Measurements from ENCODE around the gene FAM120A.

Gene FAM120A

GRCh38 chr9:93486268-93486667, 34.8 kb downstream of the FAM120A start:
- no peak for DNase-seq (ENCODE audit: low read depth, low spot score)
- no peak overlapping the region for H3K4me3 ChIP-seq (ENCODE audit: low read depth, low read length)
- in situ Hi-C loops (cut with HindIII; ENCODE audit: low sequenced_read_pairs), result no loop called here
- no peak for TF ChIP-seq CTCF (IDR thresholded peaks at IDR 0.05; ENCODE audit: low read depth, low read length)

- DNase-seq (ENCODE audit: low read depth, low spot score), result no peak
- in situ Hi-C loops (cut with HindIII; ENCODE audit: low sequenced_read_pairs), result no loop called here
- no peak for TF ChIP-seq CTCF (IDR thresholded peaks at IDR 0.05; ENCODE audit: low read depth, low read length)
- no peak overlapping the region for H3K4me3 ChIP-seq (ENCODE audit: low read depth, low read length)
These were observed 36.8 kb downstream of the FAM120A start for GRCh38 chr9:93488244-93488643.

GRCh38 chr9:93491593-93492232, 40.2 kb downstream of the FAM120A start:
- no peak overlapping the region for H3K4me3 ChIP-seq (ENCODE audit: low read depth, low read length)
- TF ChIP-seq CTCF (IDR thresholded peaks at IDR 0.05; ENCODE audit: low read depth, low read length), result no peak
- in situ Hi-C loops (cut with HindIII; ENCODE audit: low sequenced_read_pairs), result no loop called here
- DNase-seq (ENCODE audit: low read depth, low spot score), result no peak

- H3K4me3 ChIP-seq (ENCODE audit: low read depth, low read length), result no peak overlapping the region
- no peak for DNase-seq (ENCODE audit: low read depth, low spot score)
- no peak for TF ChIP-seq CTCF (IDR thresholded peaks at IDR 0.05; ENCODE audit: low read depth, low read length)
- in situ Hi-C loops (cut with HindIII; ENCODE audit: low sequenced_read_pairs), result no loop called here
These were observed 40.8 kb downstream of the FAM120A start for GRCh38 chr9:93492327-93492726.

GRCh38 chr9:93493949-93494348, 42.5 kb downstream of the FAM120A start:
- in situ Hi-C loops (cut with HindIII; ENCODE audit: low sequenced_read_pairs), result no loop called here
- H3K4me3 ChIP-seq (ENCODE audit: low read depth, low read length), result no peak overlapping the region
- DNase-seq (ENCODE audit: low read depth, low spot score), result no peak
- TF ChIP-seq CTCF (IDR thresholded peaks at IDR 0.05; ENCODE audit: low read depth, low read length), result no peak

GRCh38 chr9:93496285-93496684, 44.8 kb downstream of the FAM120A start:
- in situ Hi-C loops (cut with HindIII; ENCODE audit: low sequenced_read_pairs), result no loop called here
- no peak for DNase-seq (ENCODE audit: low read depth, low spot score)
- no peak overlapping the region for H3K4me3 ChIP-seq (ENCODE audit: low read depth, low read length)
- no peak for TF ChIP-seq CTCF (IDR thresholded peaks at IDR 0.05; ENCODE audit: low read depth, low read length)
